Muscle of arm (tissue), 12 donors: ENCODE data around the gene HOMEZ. TPM values are rescaled to one million over a fixed set of nuclear protein-coding genes. Genes with fewer than 3 reads are reported as not detected.
"Not testable (repeated sequence)": the region's sequence is repeated elsewhere in the genome, so short reads cannot be mapped to it uniquely, and the experiment has no call there.

ENCODE experiments used
- DNase-seq: peaks from one replicate; pipeline ENCODE4 v3.0.0-alpha.2; 2013
- polyA plus RNA-seq, 12 donors: library from polyadenylated mRNA; unstranded; fragments of 120-200 nt; gene quantifications; one replicate each; pipeline ENCODE4 v1.2.1, GENCODE V29; 2013; ENCODE audit not compliant: insufficient read length in 12 of 12

Gene HOMEZ
- polyA plus RNA-seq, 12 donors = 9.1 to 25.5 (median 10.7) TPM; not detected in 1

GRCh38 chr14:23285530-23286019 is 357 bp downstream of the HOMEZ start:
- no peak for DNase-seq

GRCh38 chr14:23284654-23285529 is 1.0 kb downstream of the HOMEZ start:
- DNase-seq = no peak

- DNase-seq = no peak
Observed at GRCh38 chr14:23281247-23281646, 4.7 kb downstream of the HOMEZ start.

- DNase-seq = not testable (repeated sequence)
Observed at GRCh38 chr14:23277928-23278327, 8.0 kb downstream of the HOMEZ start.

- DNase-seq = no peak
Observed at GRCh38 chr14:23277189-23277588, 8.7 kb downstream of the HOMEZ start.

GRCh38 chr14:23275412-23275811 is 10.5 kb downstream of the HOMEZ start:
- no peak for DNase-seq

- DNase-seq = no peak
Observed at GRCh38 chr14:23269193-23269592, 16.7 kb downstream of the HOMEZ start.

GRCh38 chr14:23260849-23261248 is 25.1 kb downstream of the HOMEZ start:
- not testable (repeated sequence) for DNase-seq

GRCh38 chr14:23259426-23259825 is 26.5 kb downstream of the HOMEZ start:
- DNase-seq = no peak

- DNase-seq = no peak
Observed at GRCh38 chr14:23258256-23258655, 27.7 kb downstream of the HOMEZ start.

GRCh38 chr14:23252420-23253333 is 33.3 kb downstream of the HOMEZ start:
- DNase-seq = no peak

- no peak for DNase-seq
Observed at GRCh38 chr14:23252006-23252405, 33.9 kb downstream of the HOMEZ start.

- no peak for DNase-seq
Observed at GRCh38 chr14:23249824-23250223, 36.1 kb downstream of the HOMEZ start.

- DNase-seq = no peak
Observed at GRCh38 chr14:23248601-23249000, 37.3 kb downstream of the HOMEZ start.

GRCh38 chr14:23245282-23245681 is 40.6 kb downstream of the HOMEZ start:
- no peak for DNase-seq

- DNase-seq = no peak
Observed at GRCh38 chr14:23243066-23243465, 42.9 kb downstream of the HOMEZ start.

GRCh38 chr14:23242076-23242475 is 43.9 kb downstream of the HOMEZ start:
- DNase-seq = no peak

- DNase-seq = not testable (repeated sequence)
Observed at GRCh38 chr14:23241061-23241715, 44.7 kb downstream of the HOMEZ start.

GRCh38 chr14:23240661-23241060 is 45.3 kb downstream of the HOMEZ start:
- no peak for DNase-seq

GRCh38 chr14:23237772-23238594 is 47.9 kb downstream of the HOMEZ start, which contains the start of gene RNF212B:
Gene RNF212B (plus strand): TSS chr14:23237936. CDS start chr14:23240346, 2,410 bp downstream.
- peak; percentile 81 for DNase-seq
